Right renal cortex interstitium (tissue), 3 donors: ENCODE data around the gene SORBS2. TPM values are rescaled to one million over a fixed set of nuclear protein-coding genes. Genes with fewer than 3 reads are reported as not detected.

Experiments
- DNase-seq, 3 donors: peaks; one replicate each; pipeline ENCODE4 v3.0.0-alpha.2; 2013; ENCODE audit warnings: low read depth in 3 of 3, low spot score in 2 of 3
- polyA plus RNA-seq, 3 donors: library from polyadenylated mRNA; unstranded; fragments of 120-200 nt; gene quantifications; one replicate each; pipeline ENCODE4 v1.2.1, GENCODE V29; 2013; ENCODE audit not compliant: insufficient read length in 3 of 3

SORBS2 gene
- polyA plus RNA-seq, 3 donors: 65.0 to 71.9 (median 65.3) TPM

GRCh38 chr4:185805979-185806378 is 6.0 kb downstream of the SORBS2 start:
- no peak for DNase-seq

GRCh38 chr4:185805262-185805802 is 6.7 kb downstream of the SORBS2 start:
- no peak for DNase-seq

GRCh38 chr4:185803022-185803421 is 9.0 kb downstream of the SORBS2 start:
- no peak for DNase-seq

GRCh38 chr4:185801471-185801870 is 10.5 kb downstream of the SORBS2 start:
- no peak for DNase-seq

- no peak for DNase-seq
These were observed 11.6 kb downstream of the SORBS2 start for GRCh38 chr4:185800266-185800945.

- no peak for DNase-seq
These were observed 12.6 kb downstream of the SORBS2 start for GRCh38 chr4:185799442-185799841.

- DNase-seq: no peak
These were observed 14.2 kb downstream of the SORBS2 start for GRCh38 chr4:185797596-185798338.

- no peak for DNase-seq
These were observed 15.0 kb downstream of the SORBS2 start for GRCh38 chr4:185797018-185797417.

GRCh38 chr4:185796176-185796575 is 15.8 kb downstream of the SORBS2 start:
- DNase-seq: no peak

- DNase-seq: no peak
These were observed 17.4 kb downstream of the SORBS2 start for GRCh38 chr4:185794637-185795036.

- no peak for DNase-seq
These were observed 18.3 kb downstream of the SORBS2 start for GRCh38 chr4:185793716-185794115.

GRCh38 chr4:185793116-185793485 is 18.9 kb downstream of the SORBS2 start:
- DNase-seq: no peak

GRCh38 chr4:185792384-185793115 is 19.4 kb downstream of the SORBS2 start:
- no peak for DNase-seq

- DNase-seq: no peak
These were observed 23.9 kb downstream of the SORBS2 start for GRCh38 chr4:185787926-185788679.

- no peak for DNase-seq
These were observed 25.6 kb downstream of the SORBS2 start for GRCh38 chr4:185786422-185786821.

- no peak for DNase-seq
These were observed 28.4 kb downstream of the SORBS2 start for GRCh38 chr4:185783574-185783973.

GRCh38 chr4:185782523-185782922 is 29.5 kb downstream of the SORBS2 start:
- DNase-seq: no peak

- no peak for DNase-seq
These were observed 30.3 kb downstream of the SORBS2 start for GRCh38 chr4:185781555-185782215.

- DNase-seq: no peak
These were observed 31.5 kb downstream of the SORBS2 start for GRCh38 chr4:185780472-185780871.

GRCh38 chr4:185779517-185779916 is 32.5 kb downstream of the SORBS2 start:
- DNase-seq: no peak
